ENCODE results near the gene OR2L8.

- no peak for TF ChIP-seq POLR2AphosphoS5 (IDR thresholded peaks at IDR 0.05; ENCODE audit: low read depth)
- no peak for TF ChIP-seq CTCF (conservative IDR thresholded peaks at IDR 0.05; ENCODE audit: low read depth in 2 of 2)
These were observed 42.1 kb upstream of the OR2L8 start for GRCh38 chr1:247906504-247907047.
